Coronary artery (tissue), 2 donors: ENCODE measurements around the gene RBM8A.
A peak's percentile ranks its signal among the peaks of the same experiment; 100 is the strongest.
"Not testable (repeated sequence)": the region's sequence is repeated elsewhere in the genome, so short reads cannot be mapped to it uniquely, and the experiment has no call there.

Experiments
- DNase-seq: peaks from one replicate; pipeline ENCODE4 v3.0.0-alpha.2; 2017; ENCODE audit warnings: low spot score
- H3K27ac ChIP-seq, 2 donors: fragments of 200-600 bp; sonication (generic); one replicate each; pipeline ENCODE4 v1.5.1; 2016 to 2019
- H3K4me3 ChIP-seq: fragments of 200-600 bp; sonication (generic); 2 replicates; pipeline ENCODE4 v1.5.1; 2016; ENCODE audit warnings: mild to moderate bottlenecking, moderate library complexity
- TF ChIP-seq, protein P1 (sequence below): fragments of 200-600 bp; sonication (generic); IDR thresholded peaks from one replicate; pipeline ENCODE4 v1.5.1; 2019; ENCODE audit warnings: antibody characterized with exemption

Gene RBM8A

DNA sequence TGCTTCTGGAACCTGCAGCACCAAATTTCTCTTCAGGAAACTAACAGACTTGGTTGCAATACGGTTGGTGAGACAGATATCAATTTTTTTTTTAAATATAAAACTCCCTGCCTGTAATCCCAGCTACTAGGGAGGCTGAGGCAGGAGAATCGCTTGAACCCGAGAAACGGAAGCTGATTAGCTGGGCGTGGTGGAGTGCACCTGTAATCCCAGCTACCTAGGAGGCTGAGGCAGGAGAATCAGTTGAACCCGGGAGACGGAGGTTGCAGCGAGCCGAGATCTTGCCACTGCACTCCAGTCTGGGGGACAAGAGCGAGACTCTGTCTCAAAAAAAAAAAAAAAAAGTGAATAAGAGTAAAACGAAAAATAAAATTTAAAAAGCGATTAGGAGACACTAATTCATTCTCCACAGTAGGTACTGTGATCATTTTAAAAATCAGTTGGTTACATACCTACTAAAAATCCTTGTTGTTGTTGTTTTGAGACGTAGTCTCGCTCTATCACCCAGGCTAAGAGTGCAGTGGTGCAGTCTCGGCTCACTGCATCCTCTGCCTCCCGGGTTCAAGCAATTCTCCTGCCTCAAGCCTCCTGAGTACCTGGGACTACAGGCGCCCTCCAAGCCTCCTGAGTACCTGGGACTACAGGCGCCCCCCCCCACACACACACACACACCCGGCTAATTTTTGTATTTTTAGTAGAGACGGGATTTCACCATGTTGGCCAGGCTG is 796 bp upstream of the RBM8A start:
- Histone ChIP-seq H3K4me3 (peak overlapping the region; percentile 83), H3K27ac (peak overlapping the region; percentile 92 to 95)
- TF ChIP-seq, protein P1, sequence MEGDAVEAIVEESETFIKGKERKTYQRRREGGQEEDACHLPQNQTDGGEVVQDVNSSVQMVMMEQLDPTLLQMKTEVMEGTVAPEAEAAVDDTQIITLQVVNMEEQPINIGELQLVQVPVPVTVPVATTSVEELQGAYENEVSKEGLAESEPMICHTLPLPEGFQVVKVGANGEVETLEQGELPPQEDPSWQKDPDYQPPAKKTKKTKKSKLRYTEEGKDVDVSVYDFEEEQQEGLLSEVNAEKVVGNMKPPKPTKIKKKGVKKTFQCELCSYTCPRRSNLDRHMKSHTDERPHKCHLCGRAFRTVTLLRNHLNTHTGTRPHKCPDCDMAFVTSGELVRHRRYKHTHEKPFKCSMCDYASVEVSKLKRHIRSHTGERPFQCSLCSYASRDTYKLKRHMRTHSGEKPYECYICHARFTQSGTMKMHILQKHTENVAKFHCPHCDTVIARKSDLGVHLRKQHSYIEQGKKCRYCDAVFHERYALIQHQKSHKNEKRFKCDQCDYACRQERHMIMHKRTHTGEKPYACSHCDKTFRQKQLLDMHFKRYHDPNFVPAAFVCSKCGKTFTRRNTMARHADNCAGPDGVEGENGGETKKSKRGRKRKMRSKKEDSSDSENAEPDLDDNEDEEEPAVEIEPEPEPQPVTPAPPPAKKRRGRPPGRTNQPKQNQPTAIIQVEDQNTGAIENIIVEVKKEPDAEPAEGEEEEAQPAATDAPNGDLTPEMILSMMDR, result no peak
- DNase-seq, result no peak

DNA sequence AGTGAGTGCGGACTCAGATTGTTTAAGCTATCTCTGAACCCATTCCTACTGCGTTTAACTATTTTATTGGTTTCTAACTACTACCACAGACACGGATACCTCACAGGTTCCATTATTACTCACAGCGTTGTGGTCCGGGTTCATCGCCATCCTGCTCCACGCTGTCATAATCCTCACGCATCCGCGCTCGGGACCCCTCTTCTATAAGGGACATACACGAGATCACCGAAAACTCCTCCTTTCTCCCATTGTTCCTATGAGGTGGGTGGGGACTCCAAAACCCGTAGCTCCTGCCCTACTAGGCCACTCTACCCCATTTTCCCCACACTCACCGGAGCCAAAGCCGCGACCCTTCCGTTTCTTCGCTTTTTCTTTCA is 610 bp downstream of the RBM8A start:
- TF ChIP-seq, protein P1, result no peak
- no peak for DNase-seq
- Histone ChIP-seq H3K4me3 (peak overlapping the region; percentile 83), H3K27ac (peak overlapping the region; percentile 92 to 95)

DNA sequence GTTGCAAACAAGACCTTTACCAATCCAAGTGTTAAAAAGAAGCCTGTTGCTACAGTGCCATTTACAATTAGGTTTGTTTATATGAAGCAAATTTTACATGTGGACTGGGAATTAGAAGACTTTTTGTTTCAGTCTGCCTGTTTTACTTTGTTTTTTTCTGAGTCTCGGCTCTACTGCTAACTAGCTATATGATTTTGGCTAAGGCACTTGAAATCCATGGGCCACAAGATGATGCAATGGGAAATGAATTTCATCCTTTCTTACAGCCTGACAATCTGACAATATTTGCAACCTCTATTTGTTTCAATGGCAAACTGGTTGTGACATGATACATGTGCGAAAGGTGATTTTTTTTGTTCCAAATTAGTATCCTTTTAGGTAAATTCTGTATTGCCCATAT is 5.0 kb downstream of the RBM8A start:
- no peak for DNase-seq
- TF ChIP-seq, protein P1, result no peak
- Histone ChIP-seq H3K4me3 (no peak overlapping the region), H3K27ac (no peak overlapping the region)

DNA sequence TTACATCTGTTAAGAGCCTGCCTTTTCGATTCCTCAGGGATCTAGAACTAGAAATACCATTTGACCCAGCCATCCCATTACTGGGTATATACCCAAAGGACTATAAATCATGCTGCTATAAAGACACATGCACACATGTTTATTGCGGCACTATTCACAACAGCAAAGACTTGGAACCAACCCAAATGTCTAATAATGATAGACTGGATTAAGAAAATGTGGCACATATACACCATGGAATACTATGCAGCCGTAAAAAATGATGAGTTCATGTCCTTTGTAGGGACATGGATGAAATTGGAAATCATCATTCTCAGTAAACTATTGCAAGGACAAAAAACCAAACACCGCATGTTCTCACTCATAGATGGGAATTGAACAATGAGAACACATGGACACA is 7.0 kb downstream of the RBM8A start:
- not testable (repeated sequence) for H3K27ac ChIP-seq, H3K4me3 ChIP-seq, DNase-seq

DNA sequence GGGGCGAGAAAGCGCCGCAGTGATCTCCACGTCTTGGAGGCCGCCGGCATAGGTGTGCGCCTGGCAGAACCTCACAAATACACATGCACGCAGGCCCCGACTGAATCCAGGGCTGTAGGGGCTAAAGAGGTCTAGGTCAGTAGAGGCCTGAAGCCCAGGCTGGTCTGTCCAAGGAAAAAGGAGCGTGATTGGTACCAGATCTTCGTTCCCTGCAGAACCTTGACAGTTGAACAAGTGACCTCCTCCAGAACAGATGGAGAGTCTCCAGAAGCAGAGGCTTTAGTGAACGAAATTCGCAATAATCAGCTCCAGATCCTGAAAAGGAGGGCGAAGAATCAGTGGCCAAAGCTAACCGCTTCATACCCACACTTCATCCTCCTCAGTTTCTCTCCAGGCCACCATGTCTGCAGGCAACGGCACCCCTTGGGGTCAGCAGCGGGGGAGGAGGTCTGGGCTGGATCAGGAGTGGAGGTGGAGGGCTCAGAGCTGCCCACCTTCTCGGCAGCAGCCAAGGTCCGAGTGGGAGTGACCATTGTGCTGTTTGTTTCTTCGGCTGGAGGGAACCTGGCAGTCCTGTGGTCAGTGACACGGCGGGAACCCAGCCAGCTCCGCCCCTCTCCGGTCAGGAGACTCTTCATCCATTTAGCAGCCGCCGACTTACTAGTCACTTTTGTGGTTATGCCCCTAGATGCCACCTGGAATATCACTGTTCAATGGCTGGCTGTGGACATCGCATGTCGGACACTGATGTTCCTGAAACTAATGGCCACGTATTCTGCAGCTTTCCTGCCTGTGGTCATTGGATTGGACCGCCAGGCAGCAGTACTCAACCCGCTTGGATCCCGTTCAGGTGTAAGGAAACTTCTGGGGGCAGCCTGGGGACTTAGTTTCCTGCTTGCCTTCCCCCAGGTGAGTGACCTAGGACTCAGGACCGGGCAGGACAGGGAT is 8.0 kb downstream of the RBM8A start:
- H3K27ac ChIP-seq, result peak overlapping the region; percentile 66 to 82
- DNase-seq, result no peak
- H3K4me3 ChIP-seq, result peak overlapping the region; percentile 80
- TF ChIP-seq, protein P1, result no peak

DNA sequence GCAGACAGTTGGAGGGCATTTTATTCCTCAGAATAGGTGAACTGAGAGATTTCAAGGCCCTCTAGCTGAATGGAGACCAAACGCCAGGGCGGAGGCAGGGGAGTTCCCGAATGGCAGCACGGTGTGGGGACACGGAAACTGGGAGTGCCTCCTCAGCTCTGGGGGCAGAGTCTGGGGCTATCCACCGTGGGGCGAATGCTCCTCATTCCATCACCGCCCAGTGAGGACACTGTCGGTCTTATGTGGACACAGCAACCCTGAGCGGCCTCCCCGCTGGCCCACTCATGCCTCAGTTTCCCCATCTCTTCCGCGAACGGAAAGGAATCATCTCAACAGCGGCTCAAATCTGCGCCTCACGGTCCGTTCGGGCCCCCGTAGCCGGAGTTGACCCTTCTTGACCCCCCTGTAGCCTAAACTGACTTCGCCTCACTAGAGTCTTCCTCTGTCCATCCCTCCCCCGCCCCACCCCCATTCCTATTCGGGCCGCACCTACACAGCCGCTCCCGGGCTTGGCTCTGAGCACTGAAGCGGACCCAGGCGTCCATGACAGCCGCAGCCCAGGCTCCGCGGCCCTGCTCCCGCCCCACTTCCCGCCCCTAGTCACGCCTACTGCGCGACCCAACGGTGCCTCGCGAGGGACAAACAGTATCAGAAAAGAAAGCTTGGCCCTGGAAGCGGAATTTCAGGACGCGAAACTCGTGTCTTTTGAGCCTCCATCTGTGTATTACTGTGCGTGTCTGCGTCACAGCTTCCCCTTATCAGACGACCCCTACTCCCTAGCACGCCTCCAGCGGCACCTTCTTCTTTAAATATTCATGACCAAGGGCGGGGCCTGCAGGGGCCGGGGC is 8.9 kb downstream of the RBM8A start, which contains the start of gene PEX11B:
PEX11B (minus strand) TSS at position 574 of the 848 bp plus-strand sequence; CDS start at position 545, 29 bp downstream.
- TF ChIP-seq, protein P1, result no peak
- peak within 1 kb of the TSS; percentile 66 to 82 for H3K27ac ChIP-seq
- peak; percentile 92 for DNase-seq
- H3K4me3 ChIP-seq, result peak within 1 kb of the TSS; percentile 80

DNA sequence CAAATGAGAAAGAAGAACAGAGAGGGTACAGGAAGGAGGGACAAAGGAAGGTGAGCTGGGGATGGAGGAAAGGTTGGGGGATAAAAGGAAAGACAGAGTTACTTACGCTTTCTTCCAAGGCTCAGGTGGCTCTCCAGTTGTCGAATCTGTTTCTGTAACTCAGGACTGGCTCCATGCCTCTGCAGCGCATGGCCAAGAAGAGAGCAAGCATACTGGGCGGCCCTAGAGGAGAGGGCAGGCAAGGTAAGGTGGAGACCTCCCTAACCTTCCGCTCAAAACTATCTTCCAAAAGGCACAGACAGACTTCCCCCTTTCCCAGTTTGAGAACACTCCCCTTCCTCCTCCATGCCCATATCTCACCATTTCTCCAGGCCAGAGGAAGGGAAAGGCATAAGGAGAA is 9.7 kb downstream of the RBM8A start:
- H3K4me3 ChIP-seq, result peak overlapping the region; percentile 80
- TF ChIP-seq, protein P1, result no peak
- no peak for DNase-seq
- H3K27ac ChIP-seq, result peak overlapping the region in 1 of 2 donors; percentile 82
